ENCODE data around the gene SLC38A10. TPM values are rescaled to one million over a fixed set of nuclear protein-coding genes. Genes with fewer than 3 reads are reported as not detected.
A peak's percentile ranks its signal among the peaks of the same experiment; 100 is the strongest.

The SLC38A10 gene
- total RNA-seq, 1 donor from 2014 or later = 46.6 TPM

DNA sequence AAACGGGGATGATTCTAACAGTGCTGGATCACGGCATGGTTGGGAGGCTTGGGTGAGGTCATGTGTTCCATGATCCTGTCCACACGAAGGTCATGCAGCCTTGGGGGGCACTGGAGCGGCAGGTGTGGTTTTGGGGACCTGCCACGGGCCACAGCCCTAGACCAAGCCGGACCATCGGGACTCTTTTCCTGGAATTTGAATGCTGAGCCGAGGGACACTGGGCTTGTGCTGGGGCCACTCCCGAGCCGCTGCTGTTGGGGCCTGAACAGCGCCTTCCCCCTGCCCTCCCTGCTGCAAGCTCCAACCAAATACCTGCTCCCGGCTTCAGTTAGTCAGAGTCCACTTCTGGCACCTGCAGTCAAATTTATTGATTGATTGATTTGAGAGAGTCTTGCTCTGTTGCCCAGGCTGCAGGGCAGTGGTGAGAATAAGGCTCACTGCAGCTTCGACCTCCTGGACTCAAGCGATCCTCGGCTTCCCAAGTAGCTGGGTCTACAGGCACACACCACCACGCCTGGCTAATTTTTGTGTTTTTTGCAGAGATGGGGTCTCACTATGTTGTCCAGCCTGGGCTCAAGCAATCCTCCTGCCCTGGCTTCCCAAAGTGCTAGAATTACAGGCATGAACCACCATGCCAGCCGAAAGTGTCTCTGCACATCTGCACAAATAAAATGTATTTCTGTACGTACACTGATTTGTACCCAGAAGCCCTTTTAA, 37.2 kb upstream of the SLC38A10 start:
- DNase-seq (no peak), ATAC-seq (no peak)
- intact Hi-C loops (cut with micrococcal nuclease) = no loop called here

DNA sequence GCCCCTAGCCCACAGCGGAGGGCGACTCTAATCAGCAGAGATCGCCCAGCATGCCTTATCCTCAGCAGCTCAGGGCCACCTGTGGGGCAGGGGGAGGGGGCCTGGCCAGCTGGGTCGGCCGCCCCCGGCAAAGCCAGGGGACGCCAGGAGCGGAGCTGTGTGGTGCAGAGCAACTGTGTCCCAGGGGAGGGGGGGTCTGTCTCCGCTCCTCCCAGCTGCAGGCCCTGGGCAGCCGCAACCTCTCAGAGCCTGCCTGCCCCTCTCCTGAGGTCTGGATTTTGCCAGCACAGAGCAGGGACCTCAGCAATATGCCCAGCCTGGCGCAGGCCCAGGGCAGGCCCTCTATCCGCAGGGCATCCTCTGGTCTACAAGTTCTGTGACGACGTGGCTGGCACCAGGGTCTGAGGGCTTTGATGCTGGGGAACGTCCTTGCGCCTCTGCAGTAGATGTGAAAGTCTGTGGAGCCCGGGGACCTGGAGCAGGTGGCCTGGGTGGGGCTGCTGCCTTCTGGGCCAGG, 36.5 kb upstream of the SLC38A10 start:
- DNase-seq (peak; percentile 26), ATAC-seq (no peak)
- intact Hi-C loops (cut with micrococcal nuclease) = no loop called here

DNA sequence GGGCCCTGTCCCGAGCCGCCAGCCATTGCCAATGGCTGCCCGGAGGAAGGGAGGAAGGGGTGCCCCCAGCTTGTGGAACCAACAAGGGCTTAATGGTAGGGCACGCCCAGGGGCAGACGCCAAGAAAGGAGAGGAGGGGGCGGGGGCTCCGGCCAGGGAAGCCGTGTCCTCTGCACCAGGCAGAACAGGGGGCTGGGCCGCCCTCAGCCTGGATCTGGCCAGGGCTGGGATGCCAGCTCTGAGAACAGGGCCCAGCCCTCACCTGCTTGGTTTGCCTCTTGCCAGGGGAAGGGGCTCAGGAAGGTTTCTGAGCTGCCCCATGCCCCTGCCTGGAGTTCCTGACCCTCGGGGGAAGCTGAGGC, 35.8 kb upstream of the SLC38A10 start:
- DNase-seq (peak; percentile 20), ATAC-seq (no peak)
- intact Hi-C loops (cut with micrococcal nuclease) = no loop called here

DNA sequence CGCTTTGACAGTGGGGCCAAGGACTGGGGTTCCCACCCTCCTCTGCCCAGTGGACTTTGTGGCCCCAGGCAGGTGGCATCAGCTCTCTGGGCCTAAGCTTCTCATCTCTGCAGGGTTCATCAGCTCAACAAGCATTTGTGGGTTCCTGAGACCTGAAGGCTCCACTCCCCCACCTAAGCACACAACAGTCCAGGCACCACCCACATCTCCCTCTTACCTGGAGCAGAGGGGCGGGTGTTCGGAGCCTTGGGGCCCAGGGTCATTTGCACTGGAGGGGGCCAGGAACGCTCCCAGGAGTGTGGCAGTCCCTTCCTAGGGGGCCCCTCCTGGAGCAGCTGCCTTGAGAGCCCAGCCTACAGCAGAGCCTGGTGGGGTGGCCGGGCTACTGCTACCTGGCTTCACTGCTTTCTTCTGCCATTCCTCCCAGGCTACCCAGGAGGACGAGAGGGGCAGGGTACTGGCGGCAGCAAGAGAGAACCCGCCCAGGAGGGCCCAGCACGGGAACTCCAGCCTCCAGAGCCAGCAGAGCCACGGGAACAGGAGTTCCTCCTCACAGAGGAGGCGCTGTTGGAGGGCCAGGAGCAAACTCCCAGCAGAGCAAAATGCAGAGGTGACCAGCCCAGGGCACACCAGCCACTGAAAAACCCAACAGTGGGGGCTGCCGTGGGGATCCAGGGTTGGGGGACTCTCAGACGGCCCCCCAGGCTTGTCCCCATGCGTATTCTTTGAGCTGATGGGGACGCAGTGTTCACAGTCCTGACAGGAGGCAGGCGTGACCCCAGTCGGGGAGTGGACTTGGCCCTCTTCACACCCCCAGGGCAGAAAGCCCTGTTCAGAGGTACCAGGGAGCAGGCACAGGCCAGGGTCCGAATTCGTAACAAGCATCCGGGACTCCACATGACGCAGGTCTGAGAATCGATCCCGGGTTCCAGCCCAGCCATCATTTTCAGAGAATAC, 35.1 kb upstream of the SLC38A10 start:
- peak; percentile 34 for DNase-seq

DNA sequence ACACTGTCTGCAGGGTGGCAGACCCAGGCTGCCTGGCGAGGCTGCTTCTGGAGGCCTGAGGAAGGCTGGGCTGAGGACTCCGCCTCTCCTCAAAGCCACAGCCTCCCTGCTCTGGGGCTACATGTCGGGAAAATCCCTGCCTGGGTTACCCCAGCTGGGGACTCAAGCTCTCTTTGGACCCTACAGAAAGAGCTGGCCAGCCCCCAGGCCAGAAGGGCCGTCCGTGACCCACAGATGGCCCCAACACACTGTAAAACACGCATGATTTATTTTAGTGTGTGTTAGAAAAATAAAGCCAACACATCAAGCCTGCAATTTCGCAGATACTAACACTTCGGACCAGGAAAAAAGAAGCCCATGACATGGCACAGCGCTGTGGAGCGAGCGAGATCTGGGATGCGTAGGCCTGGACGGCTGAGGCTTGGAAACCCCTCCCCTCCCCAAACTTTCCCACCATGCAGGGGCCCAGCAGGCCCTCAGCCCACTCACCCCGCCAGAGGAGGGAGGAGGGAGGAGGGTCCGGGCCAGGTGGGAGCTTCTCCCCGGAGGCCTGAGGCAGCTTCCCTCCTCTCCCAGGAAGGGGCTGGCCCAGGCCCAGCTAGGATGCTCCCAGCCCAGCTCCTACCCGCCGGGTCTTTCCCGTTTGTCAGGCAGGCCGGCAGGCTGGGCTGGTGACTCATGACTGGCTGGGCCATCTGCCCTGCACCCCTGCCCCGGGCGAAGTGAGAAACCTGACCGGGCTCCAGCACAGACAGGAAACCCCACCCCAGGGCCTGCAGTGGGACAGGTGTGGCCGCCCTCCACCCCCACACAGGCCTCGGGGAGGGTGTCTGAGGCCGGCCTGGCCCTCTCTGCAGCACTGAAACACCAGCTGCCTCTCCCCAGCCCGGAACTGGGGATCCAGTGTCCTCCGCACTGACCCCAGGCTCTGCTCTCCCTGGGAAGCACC, 34.1 kb upstream of the SLC38A10 start:
- ATAC-seq (peak; percentile 74), DNase-seq (peak; percentile 88)
- intact Hi-C loops (cut with micrococcal nuclease) = no loop called here

More for the DNA sequence above, 35.1 kb upstream of the SLC38A10 start:
- intact Hi-C loops (cut with micrococcal nuclease) = no loop called here
- no peak for ATAC-seq

DNA sequence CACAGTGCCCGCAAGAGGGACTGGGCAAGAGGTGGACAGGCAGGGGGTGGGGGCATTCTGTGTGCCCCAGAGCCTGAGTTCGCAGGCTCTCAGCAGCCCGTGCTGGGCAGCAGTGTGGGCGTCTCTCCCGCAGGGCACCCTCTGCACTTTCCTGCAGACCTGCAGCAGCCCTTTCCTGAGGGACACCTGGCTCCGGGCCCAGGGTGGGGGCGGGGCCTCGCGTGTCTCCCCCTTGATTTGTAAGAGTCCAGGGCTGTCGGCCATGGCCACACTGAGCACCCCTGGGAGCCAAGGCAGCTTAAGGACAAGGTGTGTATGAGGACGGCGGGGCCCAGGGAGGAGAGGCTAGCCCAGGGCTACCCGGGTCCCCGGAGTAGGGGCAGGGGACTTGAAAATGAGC, 33.4 kb upstream of the SLC38A10 start:
- intact Hi-C loops (cut with micrococcal nuclease) = no loop called here
- ATAC-seq (no peak), DNase-seq (no peak)

DNA sequence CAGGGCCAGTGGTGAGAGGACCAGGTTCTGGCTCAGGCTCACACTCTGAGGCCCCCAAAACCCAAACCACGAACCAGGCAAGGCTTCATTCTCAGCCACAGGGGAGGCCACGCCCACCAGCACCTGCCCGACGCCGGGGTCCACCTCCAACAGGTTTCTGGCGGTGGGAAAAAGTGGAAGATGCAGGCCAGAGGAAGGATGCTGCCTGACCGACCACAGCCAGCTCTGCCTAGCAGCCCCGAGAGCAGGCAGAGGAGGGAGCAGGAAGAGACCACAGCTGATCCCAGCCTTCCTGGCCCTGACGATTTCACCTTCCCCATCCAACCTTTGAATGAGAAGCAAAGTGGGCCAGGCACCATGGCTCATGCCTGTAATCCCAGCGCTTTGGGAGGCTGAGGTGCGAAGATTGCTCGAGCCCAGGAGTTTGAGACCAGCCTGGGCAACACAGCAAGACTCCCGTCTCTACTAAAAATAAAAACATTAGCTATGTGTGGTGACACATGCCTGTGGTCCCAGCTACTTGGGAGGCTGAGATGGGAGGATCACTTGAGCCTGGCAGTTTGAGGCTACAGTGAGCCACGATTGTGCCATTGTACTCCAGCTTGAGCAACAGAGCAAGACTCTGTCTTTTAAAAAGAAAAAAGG, 30.7 kb upstream of the SLC38A10 start:
- no peak for ATAC-seq
- DNase-seq = no peak
- intact Hi-C loops (cut with micrococcal nuclease) = no loop called here

DNA sequence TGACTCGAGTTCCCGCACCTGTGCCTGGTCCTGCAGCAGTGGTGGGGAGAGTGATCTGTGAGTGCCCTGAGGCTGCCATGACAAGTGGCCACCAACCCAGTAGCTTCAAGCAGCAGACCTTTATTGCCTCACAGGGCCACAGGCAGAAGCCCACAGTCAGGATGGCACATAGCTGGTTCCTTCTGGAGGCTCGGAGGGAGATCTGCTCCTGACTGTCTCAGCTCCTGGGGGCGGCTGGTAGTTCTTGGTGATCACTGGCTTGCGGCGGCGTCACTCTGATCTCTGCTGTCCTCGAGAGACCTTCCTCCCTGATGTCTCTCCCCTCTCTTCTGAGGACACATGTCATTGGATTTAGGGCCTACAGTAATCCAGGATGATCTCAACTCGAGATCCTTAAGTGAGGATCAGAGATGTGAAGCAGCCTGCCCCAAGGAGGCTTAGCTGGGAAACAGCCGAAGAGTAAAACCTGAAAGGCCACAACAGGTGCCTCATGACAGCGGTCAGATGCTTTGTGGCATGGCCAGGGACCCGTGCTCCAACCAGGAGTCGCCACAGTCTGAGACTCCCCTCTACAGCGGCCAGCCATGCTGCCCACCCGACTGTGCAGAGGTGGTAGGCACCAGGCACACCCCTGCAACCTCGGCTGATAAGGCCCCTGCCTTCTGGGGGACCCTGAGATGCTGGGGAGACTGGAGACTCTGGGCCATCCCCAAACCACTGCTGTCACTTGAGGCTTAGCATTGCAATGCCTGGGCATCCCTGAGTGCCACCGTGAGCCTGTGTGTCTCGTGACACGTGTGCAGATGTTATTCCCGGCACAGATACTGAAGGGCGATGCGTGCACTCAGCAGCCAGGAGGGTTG, 30.0 kb upstream of the SLC38A10 start:
- intact Hi-C loops (cut with micrococcal nuclease) = no loop called here
- ATAC-seq (no peak), DNase-seq (no peak)

DNA sequence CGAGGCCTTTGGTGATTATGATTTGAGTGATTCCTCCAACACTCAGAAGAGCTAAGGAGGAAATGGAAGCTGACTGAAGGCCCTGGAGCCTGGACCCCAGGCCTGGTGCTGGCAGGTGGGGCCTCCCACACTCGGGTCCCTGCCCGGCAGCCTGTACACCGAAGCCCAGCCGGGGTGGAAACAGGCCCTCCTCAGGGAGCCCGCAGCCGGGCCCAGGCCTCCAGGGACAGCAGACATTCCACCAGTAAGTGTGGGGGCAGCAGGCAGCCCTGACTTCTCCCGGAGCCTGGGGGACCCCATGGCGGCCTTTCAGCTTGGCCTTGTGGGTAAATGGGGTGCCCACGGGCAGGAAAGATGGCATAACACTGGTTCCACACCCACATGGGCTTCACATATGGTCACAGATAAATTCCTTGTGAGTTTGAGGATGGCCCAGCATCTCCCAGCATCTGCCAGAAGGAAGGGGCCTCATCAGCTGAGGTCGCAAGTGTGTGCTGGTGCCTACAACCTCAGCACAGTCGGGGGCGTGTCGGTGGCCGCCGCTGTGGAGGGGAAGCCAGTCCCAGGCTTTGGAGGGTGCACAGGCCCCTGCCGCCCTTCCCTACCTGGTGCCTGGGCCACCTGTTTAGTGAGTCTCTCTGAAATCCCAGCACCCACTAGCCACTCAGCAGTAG, 29.2 kb upstream of the SLC38A10 start:
- intact Hi-C loops (cut with micrococcal nuclease) = no loop called here
- ATAC-seq (no peak), DNase-seq (no peak)

DNA sequence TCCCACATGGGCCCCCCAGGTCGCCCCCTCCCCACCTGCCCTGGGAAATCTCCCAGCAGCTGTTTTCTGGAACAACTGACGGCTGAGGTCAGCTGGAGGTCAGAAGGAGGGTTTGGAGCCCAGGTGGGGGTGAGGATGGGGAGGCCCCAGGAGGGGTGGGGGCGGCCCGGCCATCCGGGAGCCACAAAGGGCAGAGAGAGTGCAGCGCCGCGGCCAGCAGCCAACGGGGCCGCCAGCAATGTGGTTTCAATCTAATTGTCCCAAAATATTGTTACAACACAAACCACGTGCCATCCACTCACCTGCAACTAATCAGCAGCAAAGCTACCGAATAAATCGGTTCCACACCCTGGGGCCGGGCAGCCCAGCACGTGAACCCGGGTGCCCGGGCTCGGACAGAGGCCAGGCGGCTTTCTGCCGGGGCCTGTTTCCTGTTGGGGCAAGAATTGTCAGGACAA, 28.3 kb upstream of the SLC38A10 start:
- no peak for DNase-seq
- intact Hi-C loops (cut with micrococcal nuclease) = no loop called here
- no peak for ATAC-seq

DNA sequence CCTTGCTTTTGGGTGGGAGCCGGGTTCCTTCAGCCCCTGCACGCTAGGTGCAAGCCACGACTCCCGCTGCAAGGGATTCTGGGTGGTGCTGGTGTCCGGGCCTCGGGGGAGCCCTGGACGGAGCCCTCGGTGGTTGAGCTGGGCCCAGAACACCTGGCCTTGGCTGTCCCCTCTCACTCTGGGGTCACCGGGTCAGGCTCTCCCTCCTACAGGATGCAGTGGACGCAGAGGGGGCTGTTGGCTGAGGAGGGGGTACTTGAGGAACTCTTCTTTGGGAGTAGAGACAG, 27.9 kb upstream of the SLC38A10 start:
- intact Hi-C loops (cut with micrococcal nuclease) = no loop called here
- DNase-seq = no peak
- ATAC-seq = no peak

DNA sequence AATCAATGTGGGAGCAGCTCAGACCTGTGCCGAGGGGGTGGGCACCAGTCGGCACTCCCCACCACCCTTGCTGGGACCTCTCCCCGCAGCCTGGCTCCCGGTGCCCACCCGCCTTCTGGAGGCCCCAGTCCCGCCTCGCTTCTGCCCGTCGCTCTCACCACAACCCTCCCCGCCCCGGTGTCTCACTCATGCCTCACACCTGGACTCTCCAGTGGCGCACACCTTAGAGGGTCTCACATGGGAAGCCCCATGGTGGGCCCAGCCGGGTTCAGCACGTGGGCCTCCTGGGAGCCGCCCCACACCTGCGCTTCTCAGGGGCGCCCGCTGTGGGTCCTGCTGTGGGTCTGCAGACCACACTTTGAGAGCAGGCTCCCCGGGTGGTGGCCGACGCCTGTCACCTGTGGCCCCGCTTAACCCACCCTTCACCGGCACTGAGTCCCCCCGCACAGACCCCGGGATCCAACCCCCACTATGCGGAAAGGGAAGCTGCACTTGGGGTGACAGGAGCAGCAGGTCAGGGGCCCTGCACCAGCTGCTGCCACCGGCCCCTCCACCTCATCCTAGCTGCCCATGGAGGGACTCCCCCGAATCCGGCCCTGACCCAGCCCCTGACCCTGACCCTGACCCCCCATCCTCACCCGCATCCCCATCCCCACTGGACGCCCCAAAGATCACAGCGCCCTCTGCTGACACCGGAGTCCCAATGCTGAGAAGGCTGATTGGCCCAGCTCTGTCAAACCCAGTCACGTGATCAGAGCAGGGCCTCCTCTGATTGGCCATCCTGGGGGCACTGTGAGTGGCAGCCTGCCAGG, 27.4 kb upstream of the SLC38A10 start:
- no peak for DNase-seq
- intact Hi-C loops (cut with micrococcal nuclease) = no loop called here
- ATAC-seq = no peak

DNA sequence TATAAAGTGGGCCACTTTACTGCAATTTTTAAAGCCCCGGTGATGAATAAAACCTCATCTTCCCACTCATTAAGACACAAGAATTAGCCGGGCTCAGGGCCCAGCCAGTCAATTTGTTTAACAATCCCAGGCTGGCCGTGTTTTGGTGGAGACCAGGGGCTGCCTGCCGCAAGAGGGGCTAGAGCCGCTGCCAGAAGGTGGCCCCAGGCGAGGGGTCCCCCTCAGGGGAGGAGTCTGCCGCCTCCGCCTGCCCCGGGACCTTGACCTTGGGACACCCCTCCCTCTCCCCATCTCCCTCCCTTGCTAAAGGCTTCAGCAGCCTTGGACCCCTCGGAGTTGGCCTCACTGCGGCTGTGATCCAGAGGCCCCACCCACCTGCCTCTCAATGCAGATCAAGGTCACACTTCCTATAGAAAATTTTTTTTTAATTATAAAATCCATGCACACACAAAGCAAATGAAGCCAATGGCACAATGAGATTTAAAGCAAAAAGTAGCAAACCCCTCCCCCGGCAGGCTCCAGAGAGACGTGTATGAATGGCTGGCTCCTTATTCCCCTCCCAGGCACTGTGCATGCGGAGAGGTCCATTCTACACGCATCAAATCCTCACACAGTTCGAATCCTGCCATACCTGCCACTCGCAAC, 23.0 kb upstream of the SLC38A10 start:
- intact Hi-C loops (cut with micrococcal nuclease) = no loop called here
- no peak for DNase-seq

DNA sequence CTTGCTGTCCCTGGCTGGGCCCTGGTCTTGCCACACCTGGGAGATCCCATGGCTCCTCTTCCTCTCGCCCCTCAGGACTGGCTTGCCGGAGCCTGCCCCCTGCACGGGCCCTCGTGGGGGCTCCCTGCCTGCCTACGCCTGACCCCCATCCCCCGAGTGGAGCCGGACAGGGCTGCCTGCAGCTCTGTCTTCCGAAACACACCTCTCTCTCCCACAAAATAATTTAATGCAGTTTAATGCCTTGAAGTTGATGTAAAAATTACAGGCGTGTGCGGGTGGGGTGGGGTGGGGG, 22.4 kb upstream of the SLC38A10 start:
- intact Hi-C loops (cut with micrococcal nuclease) = no loop called here
- ATAC-seq = no peak
- no peak for DNase-seq

More for the DNA sequence above, 23.0 kb upstream of the SLC38A10 start:
- ATAC-seq = no peak

DNA sequence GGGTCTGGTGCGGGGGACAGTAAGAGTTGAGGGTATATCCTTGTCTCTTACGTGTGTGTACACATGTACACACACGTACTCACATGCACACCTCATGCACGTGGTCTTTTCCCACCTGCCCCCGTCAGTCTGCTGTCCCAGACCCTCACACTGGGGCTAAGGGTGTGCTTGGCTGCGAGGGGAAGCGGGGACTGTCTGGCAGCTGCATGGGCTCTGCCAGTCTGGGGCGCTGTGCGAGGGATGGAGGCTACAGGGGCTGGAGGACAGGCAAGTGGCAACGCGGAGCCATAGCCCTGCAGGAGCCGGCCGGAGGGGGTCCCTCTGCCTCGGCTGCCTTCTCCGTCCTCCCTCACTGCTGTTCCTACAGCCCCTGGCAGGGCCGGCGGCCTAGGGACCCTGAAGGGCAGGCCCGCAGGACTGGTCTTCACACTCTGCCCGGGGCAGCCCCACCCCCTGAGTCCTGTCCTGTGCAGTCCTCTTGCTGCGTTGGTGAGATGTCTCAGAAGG, 20.8 kb upstream of the SLC38A10 start:
- intact Hi-C loops (cut with micrococcal nuclease) = no loop called here
- ATAC-seq (no peak), DNase-seq (no peak)
